NCI-H69 (cell line): ENCODE data around the gene KHDRBS1.
"Not testable (repeated sequence)": the region's sequence is repeated elsewhere in the genome, so short reads cannot be mapped to it uniquely, and the experiment has no call there.

ENCODE experiments used
- DNase-seq: peaks from one replicate; lab custom pipeline; 2025; lab: John Stamatoyannopoulos, UW

Gene KHDRBS1

DNA sequence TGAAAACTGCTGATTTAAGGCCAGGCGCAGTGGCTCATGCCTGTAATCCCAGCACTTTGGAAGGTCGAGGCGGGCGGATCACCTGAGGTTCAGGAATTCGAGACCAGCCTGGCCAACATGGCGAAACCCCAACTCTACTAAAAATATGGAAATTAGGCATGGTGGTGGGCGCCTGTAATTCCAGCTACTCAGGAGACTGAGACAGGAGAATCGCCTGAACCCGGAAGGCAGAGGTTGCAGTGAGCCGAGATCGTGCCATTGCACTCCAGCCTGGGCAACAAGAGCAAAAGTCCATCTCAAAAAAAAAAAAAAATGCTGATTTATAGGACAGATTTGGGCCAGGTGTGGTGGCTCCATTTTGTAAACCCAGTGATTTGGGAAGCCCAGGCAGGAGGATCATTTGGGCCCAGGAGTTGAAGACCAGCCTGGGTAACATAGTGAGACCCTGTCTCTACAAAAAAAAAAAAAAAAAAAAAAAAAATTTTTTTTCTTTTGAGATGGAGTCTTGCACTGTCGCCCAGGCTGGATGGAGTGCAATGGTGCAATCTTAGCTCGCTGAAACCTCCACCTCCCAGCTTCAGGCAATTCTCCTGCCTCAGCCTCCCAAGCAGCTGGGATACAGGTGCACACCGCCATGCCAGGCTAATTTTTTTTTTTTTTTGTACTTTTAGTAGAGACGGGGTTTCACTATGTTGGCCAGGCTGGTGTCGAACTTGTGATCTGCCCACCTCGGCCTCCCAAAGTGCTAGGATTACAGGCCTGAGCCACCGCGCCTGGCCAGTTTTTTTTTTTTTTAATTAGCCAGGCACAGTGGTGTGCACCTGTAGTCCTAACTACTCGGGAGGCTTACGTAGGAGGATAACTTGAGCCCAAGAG is 52.2 kb downstream of the KHDRBS1 start:
- DNase-seq, result not testable (repeated sequence)

- DNase-seq, result peak; percentile 10
These were observed 52.8 kb downstream of the KHDRBS1 start for GRCh38 chr1:32066489-32066873.

GRCh38 chr1:32068957-32069588 is 55.4 kb downstream of the KHDRBS1 start:
- no peak for DNase-seq

- DNase-seq, result peak; percentile 32
These were observed 58.3 kb downstream of the KHDRBS1 start for GRCh38 chr1:32071758-32072621.

DNA sequence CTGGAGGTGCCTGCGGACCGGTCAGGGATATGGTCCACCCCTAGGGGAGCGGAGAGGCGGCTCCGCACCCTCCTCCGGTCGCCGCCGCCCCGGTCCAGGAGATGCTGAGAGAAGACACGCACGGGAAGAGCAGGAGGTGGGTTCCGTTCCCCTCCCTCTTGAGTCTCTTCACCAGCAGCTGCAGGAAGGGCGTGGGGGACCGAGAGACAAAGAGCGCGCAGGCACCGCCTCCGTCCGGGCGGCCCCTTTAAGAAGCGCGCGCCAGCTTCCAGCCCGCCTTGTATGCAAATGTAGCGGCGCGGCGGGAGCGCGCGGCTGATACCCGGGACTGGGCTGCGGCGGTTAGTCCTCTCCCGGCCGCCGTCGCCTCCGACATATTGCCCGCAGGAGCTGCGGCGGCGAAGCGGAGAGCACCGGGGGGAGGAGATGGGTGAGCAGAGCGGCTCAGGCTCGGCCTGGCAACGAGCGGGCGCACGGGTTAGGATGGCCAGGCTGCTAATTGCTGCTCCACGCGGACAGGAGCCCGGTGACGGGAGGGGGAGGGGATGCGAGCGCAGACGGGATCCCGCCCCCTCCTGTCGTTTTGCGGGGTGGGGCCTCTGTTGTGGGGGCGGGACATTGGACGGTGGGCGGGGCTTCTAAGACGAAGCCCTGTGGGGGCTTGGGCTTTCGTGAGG is 59.1 kb downstream of the KHDRBS1 start, which contains the start of gene TMEM39B:
TSS of gene TMEM39B (plus strand) at position 318 of the 677 bp plus-strand sequence. CDS start at position 427, 109 bp downstream.
- peak; percentile 96 for DNase-seq

GRCh38 chr1:32073299-32074229 is 59.9 kb downstream of the KHDRBS1 start:
- peak; percentile 91 for DNase-seq

- no peak for DNase-seq
These were observed 61.2 kb downstream of the KHDRBS1 start for GRCh38 chr1:32074841-32075240.

DNA sequence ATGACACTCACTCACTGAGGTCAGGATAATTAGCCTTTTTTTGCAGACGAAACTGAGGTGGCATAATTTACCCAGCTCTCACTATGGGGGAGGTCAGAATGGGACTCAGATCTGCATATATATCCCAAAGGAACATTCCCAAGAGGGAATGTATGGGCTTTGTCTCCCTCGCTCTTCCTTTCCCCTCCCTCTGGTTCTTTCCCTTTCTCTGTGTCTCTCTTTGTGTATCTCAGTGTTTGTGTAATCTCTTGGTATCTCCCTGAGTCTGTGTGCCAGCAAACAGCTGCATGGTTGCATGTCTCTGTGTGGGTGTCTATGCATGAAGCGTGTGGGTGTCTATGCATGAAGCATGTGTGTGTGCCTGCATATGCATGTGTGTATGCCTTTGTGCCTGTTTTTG is 63.8 kb downstream of the KHDRBS1 start:
- DNase-seq, result no peak

DNA sequence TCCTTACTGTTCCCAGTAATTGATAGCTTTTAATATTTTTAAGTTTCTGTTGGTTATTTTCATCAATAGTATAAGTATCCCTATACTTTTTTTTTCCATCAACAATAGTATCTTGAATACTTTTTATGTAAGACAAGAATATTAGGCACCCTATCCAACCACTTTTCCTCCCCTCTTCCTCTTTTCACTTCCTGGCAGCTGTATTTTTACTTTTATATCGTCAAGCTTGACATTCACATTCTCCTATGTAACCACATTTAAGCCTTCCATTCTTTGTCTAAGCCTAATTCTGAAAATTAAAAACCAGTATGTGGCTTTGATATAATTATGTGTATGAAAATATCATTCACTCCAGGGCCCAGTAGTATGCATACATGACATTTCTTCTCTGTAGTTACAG is 68.4 kb downstream of the KHDRBS1 start:
- DNase-seq, result no peak

DNA sequence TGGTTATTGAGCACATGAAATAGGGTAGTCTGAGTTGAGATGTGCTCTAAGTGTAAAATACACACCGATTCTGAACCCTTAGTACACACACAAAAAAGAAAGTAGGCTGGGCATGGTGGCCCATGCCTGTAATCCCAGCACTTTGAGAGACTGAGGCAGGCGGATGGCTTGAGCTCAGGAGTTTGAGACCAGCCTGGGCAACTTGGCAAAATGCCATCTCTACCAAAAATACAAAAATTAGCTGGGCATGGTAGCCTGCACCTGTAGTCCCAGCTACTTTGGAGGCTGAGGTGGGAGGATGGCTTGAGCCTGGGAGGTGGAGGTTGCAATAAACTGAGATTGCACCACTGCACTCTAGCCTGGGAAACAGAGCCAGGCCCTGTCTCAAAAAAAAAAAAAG is 72.7 kb downstream of the KHDRBS1 start:
- DNase-seq, result not testable (repeated sequence)

- no peak for DNase-seq
These were observed 77.5 kb downstream of the KHDRBS1 start for GRCh38 chr1:32091176-32091575.

DNA sequence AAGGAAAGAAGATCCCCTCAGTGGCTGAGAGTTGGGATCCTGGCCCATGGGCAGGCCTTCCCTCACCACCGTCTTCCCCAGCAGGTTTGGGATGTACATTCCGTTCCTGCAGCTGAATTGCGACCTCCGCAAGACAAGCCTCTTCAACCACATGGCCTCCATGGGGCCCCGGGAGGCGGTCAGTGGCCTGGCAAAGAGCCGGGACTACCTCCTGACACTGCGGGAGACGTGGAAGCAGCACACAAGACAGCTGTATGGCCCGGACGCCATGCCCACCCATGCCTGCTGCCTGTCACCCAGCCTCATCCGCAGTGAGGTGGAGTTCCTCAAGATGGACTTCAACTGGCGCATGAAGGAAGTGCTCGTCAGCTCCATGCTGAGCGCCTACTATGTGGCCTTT is 77.9 kb downstream of the KHDRBS1 start:
- no peak for DNase-seq
